Endothelial cell of umbilical vein (primary cell): ENCODE measurements around the gene FMNL2.

Experiments
- MYC ChIP-seq: IDR thresholded peaks from one replicate; pipeline ENCODE4 v1.6.1; 2011; ENCODE audit warnings: mild to moderate bottlenecking, low read depth, low read length
- TF ChIP-seq, protein P1 (sequence below), 2 donors: IDR thresholded peaks; 1 replicate in 1 of 2; 2 replicates in 1 of 2; pipeline ENCODE4 v1.5.1; 2011; ENCODE audit warnings: low read length in 2 of 2, mild to moderate bottlenecking in 2 of 2, moderate library complexity in 2 of 2, control low read depth in 1 of 2, inconsistent platforms in 1 of 2, low read depth in 1 of 2; ENCODE audit not compliant: insufficient read depth in 1 of 2; ENCODE audit errors: extremely low read depth in 1 of 2

DNA sequence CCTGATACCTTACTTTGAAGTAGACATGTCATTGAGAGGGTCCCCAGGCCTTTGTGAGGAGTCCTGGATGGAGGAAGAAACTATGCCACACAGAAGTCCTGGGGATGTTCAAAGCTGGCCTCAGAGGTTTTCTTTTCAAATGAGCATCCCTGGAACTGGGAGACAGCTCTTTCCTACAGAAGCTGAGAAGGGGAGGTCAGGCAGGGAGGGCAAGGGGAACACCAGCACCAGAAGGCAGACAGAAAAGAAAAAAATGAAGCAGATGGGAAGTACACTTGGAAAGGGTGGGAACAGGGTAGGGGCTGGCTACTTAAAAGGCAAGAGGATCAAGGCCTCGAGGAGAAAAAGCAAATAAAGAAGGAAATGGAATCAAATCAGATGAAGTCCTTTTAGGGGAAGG is 120.0 kb downstream of the FMNL2 start:
- TF ChIP-seq, protein P1, sequence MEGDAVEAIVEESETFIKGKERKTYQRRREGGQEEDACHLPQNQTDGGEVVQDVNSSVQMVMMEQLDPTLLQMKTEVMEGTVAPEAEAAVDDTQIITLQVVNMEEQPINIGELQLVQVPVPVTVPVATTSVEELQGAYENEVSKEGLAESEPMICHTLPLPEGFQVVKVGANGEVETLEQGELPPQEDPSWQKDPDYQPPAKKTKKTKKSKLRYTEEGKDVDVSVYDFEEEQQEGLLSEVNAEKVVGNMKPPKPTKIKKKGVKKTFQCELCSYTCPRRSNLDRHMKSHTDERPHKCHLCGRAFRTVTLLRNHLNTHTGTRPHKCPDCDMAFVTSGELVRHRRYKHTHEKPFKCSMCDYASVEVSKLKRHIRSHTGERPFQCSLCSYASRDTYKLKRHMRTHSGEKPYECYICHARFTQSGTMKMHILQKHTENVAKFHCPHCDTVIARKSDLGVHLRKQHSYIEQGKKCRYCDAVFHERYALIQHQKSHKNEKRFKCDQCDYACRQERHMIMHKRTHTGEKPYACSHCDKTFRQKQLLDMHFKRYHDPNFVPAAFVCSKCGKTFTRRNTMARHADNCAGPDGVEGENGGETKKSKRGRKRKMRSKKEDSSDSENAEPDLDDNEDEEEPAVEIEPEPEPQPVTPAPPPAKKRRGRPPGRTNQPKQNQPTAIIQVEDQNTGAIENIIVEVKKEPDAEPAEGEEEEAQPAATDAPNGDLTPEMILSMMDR (IDR thresholded peaks at IDR 0.05; ENCODE audit: extremely low read depth in 1 of 2, insufficient read depth in 1 of 2, low read depth in 1 of 2, low read length in 2 of 2), result no peak
- TF ChIP-seq MYC, result no peak
